ENCODE data around the gene BST2. TPM values are rescaled to one million over a fixed set of nuclear protein-coding genes. Genes with fewer than 3 reads are reported as not detected.

Gene BST2
- total RNA-seq, 4 donors from 2014 or later, result 25.3 to 59.7 (median 51.0) TPM

DNA sequence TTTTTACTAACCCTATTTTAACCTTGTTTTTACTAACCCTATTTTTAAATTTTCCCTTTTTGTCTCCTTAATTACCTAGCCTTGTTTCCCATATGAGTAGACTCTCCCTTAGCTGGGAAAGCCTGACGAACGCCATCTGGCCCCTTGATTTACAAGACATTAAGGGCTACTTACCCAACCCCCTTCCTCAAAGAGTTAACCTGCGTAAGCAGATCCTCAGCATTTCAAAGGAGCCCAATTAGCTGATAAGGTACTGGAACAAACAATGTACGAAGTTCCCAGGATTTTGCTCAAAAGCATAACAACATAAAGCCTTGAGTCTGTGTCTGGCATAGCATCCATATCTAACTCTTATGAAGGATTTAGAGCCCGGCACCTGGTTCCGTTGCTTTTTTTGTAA is 9.7 kb upstream of the BST2 start:
- Histone ChIP-seq H3K4me1 (peaks cover 4 to 27% (median 23%) of the 10 kb centered on the region in 4 donors), H3K27me3 (peaks cover 0 to 26% (median 0%) of the 10 kb centered on the region in 4 donors), H3K36me3 (no peaks in the 10 kb centered on the region), H3K9me3 (no peaks in the 10 kb centered on the region), H3K27ac (replicated peaks in 1 of 4) (no peak overlapping the region), H3K4me3 (no peak overlapping the region)
- WGBS, result 67% methylated on average over 6 of the region's 6 CpGs
- DNase-seq (ENCODE audit: extremely low spot score), result no peak
- intact Hi-C loops (cut with DNase I), result no loop called here
- TF ChIP-seq POLR2AphosphoS5 (IDR thresholded peaks at IDR 0.05) (no peak), POLR2A (IDR thresholded peaks at IDR 0.05; ENCODE audit: low read depth) (no peak), EP300 (IDR thresholded peaks at IDR 0.05) (no peak)
- TF ChIP-seq, protein P1, sequence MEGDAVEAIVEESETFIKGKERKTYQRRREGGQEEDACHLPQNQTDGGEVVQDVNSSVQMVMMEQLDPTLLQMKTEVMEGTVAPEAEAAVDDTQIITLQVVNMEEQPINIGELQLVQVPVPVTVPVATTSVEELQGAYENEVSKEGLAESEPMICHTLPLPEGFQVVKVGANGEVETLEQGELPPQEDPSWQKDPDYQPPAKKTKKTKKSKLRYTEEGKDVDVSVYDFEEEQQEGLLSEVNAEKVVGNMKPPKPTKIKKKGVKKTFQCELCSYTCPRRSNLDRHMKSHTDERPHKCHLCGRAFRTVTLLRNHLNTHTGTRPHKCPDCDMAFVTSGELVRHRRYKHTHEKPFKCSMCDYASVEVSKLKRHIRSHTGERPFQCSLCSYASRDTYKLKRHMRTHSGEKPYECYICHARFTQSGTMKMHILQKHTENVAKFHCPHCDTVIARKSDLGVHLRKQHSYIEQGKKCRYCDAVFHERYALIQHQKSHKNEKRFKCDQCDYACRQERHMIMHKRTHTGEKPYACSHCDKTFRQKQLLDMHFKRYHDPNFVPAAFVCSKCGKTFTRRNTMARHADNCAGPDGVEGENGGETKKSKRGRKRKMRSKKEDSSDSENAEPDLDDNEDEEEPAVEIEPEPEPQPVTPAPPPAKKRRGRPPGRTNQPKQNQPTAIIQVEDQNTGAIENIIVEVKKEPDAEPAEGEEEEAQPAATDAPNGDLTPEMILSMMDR (IDR thresholded peaks at IDR 0.05), result no peak

DNA sequence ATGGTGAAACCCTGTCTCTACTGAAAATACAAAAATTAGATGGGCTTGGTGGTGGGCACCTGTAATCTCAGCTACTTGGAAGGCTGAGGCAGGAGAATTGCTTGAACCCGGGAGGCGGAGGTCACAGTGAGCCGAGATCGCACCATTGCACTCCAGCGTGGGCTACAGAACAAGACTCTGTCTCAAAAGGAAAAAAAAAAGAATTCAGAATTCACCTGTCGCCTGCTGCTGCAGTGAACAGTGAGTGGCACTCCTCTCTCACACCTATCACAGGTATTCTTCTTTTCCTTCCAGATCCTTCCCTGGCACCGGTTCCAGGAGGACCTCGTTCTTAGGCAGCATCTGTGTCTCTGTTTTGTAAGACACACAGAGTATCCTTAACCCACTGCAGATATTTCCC is 8.7 kb upstream of the BST2 start:
- peaks cover 2 to 21% (median 18%) of the 10 kb centered on the region in 4 donors for H3K4me1 ChIP-seq
- H3K27me3 ChIP-seq, result peaks cover 0 to 26% (median 0%) of the 10 kb centered on the region in 4 donors
- H3K27ac ChIP-seq (replicated peaks in 1 of 4), result no peak overlapping the region
- H3K9me3 ChIP-seq, result no peaks in the 10 kb centered on the region
- no peak for TF ChIP-seq POLR2AphosphoS5 (IDR thresholded peaks at IDR 0.05)
- TF ChIP-seq, protein P1 (IDR thresholded peaks at IDR 0.05), result no peak
- TF ChIP-seq POLR2A (IDR thresholded peaks at IDR 0.05; ENCODE audit: low read depth), result no peak
- TF ChIP-seq EP300 (IDR thresholded peaks at IDR 0.05), result no peak
- no peak for DNase-seq (ENCODE audit: extremely low spot score)
- intact Hi-C loops (cut with DNase I), result loop anchor here (5.0 kb wide), 1 partner anchor 33 kb away; the partner anchor contains the start of gene TMEM221
- H3K4me3 ChIP-seq, result no peak overlapping the region
- 99% methylated on average over 8 of the region's 8 CpGs for WGBS
- H3K36me3 ChIP-seq, result no peaks in the 10 kb centered on the region

DNA sequence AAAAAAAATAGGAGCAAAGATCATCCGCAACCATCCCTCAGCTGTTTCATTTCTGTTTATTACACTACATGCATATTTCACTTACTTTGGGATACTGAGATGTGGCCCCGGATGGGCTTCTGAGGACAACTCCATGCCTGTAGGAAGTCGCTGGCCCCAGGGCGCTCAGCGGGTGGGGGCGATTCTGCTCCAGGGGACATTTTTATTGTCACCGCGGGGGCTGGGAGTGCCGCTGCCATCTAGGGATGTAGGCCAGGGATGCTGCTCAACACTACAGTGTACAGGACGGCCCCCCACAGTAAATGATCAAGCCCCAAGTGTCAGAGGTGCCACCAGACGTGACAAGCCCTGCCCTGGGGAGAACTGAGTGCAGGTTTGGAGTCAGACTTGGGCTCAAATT is 6.4 kb upstream of the BST2 start:
- Histone ChIP-seq H3K27ac (replicated peaks in 1 of 4) (no peak overlapping the region), H3K4me1 (peaks cover 0 to 24% (median 18%) of the 10 kb centered on the region in 4 donors), H3K36me3 (no peaks in the 10 kb centered on the region), H3K27me3 (peaks cover 0 to 19% (median 0%) of the 10 kb centered on the region in 4 donors), H3K9me3 (no peaks in the 10 kb centered on the region), H3K4me3 (no peak overlapping the region)
- intact Hi-C loops (cut with DNase I), result loop anchor here (5.0 kb wide), 1 partner anchor 36 kb away; the partner anchor contains the start of gene TMEM221
- WGBS, result 90% methylated on average over 11 of the region's 11 CpGs
- no peak for DNase-seq (ENCODE audit: extremely low spot score)
- no peak for TF ChIP-seq EP300 (IDR thresholded peaks at IDR 0.05)
- TF ChIP-seq, protein P1 (IDR thresholded peaks at IDR 0.05), result no peak
- no peak for TF ChIP-seq POLR2A (IDR thresholded peaks at IDR 0.05; ENCODE audit: low read depth)
- no peak for TF ChIP-seq POLR2AphosphoS5 (IDR thresholded peaks at IDR 0.05)

DNA sequence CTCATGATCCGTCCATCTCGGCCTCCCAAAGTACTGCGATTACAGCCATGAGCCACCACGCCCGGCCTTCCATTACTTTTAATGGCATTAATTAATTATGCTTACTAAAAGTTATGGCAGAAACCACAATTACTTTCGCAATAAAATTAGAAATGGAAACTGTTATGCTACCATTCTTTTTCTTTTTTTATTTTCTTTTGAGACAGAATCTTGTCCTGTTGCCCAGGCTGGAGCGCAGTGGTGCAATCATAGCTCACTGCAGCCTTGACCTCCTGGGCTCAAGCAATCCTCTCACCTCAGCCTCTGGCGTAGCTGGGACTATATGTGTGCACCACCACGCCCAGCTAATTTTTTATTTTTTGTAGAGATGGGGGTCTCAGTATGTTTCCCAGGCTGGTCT is 4.6 kb upstream of the BST2 start:
- Histone ChIP-seq H3K4me3 (no peak overlapping the region), H3K9me3 (no peaks in the 10 kb centered on the region), H3K27me3 (peaks cover 0 to 8% (median 0%) of the 10 kb centered on the region in 4 donors), H3K36me3 (no peaks in the 10 kb centered on the region), H3K27ac (replicated peaks in 1 of 4) (no peak overlapping the region), H3K4me1 (peaks cover 5 to 37% (median 31%) of the 10 kb centered on the region in 4 donors)
- intact Hi-C loops (cut with DNase I), result loop anchor here (5.0 kb wide), 1 partner anchor 37 kb away; the partner anchor contains the start of gene TMEM221
- no peak for DNase-seq (ENCODE audit: extremely low spot score)
- WGBS, result 79% methylated on average over 9 of the region's 9 CpGs
- TF ChIP-seq EP300 (IDR thresholded peaks at IDR 0.05) (no peak), POLR2AphosphoS5 (IDR thresholded peaks at IDR 0.05) (no peak), POLR2A (IDR thresholded peaks at IDR 0.05; ENCODE audit: low read depth) (no peak)
- TF ChIP-seq, protein P1 (IDR thresholded peaks at IDR 0.05), result no peak

DNA sequence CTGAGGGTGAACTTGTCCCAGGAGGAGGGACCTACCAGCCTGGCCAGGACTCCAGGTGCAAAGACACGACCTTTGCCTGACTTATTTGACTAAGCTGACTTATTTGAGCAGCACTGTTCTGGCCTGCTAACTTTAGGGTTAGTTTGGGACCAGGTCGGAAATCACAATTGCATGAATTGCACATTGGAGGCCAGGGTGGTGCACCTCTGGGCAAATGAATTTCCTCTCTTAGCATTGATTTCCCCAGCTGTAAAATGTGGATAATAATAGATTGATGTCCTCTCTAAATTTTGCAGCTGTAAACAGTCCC is 1.4 kb upstream of the BST2 start:
- WGBS, result 40% methylated on average over 2 of the region's 2 CpGs
- TF ChIP-seq, protein P1 (IDR thresholded peaks at IDR 0.05), result no peak
- TF ChIP-seq POLR2A (IDR thresholded peaks at IDR 0.05; ENCODE audit: low read depth) (no peak), EP300 (IDR thresholded peaks at IDR 0.05) (no peak), POLR2AphosphoS5 (IDR thresholded peaks at IDR 0.05) (no peak)

More for the DNA sequence above, 1.4 kb upstream of the BST2 start:
- H3K27ac ChIP-seq (replicated peaks in 1 of 4), result peak overlapping the region; percentile 71 to 79 (median 76)
- peaks cover 5 to 41% (median 27%) of the 10 kb centered on the region in 4 donors for H3K4me1 ChIP-seq
- H3K36me3 ChIP-seq, result peaks cover 0 to 3% (median 0%) of the 10 kb centered on the region in 4 donors
- no peaks in the 10 kb centered on the region for H3K9me3 ChIP-seq
- no peak for DNase-seq (ENCODE audit: extremely low spot score)
- peaks cover 0 to 17% (median 2%) of the 10 kb centered on the region in 4 donors for H3K27me3 ChIP-seq
- peak overlapping the region; percentile 43 to 56 (median 48) for H3K4me3 ChIP-seq
- intact Hi-C loops (cut with DNase I), result no loop called here
